ENCODE data around the gene MYOF. TPM values are rescaled to one million over a fixed set of nuclear protein-coding genes. Genes with fewer than 3 reads are reported as not detected.
A peak's percentile ranks its signal among the peaks of the same experiment; 100 is the strongest.

MYOF gene
- total and polyA plus RNA-seq, 10 of the 15 experiments (the other 5 are each of a cell fraction or from before 2014, with no cell fraction given), result 0.02 to 0.59 (median 0.17) TPM

DNA sequence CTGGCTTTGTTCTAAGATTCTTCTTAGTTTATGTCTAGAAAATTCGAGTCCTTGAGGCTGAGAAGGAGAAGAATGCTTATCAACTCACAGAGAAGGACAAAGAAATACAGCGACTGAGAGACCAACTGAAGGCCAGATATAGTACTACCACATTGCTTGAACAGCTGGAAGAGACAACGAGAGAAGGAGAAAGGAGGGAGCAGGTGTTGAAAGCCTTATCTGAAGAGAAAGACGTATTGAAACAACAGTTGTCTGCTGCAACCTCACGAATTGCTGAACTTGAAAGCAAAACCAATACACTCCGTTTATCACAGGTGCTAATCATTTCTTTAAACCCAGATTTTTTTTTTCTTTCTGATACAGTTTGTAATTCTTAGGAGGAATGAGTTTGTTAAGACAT lies 20.9 kb upstream of the MYOF start:
- ATAC-seq (peak; percentile 86), DNase-seq (ENCODE audit: low read depth, low spot score) (peak; percentile 33), FAIRE-seq (peak; percentile 91)
- Histone ChIP-seq H3K4me1 (ENCODE audit: control insufficient read depth, insufficient read depth, low read length) (peaks cover 3% of the 10 kb centered on the region; the same call in 1 of the 2 replicates), H3K79me2 (ENCODE audit: control insufficient read depth, insufficient read depth, low read length) (peaks cover 36% of the 10 kb centered on the region), H3K9me3 (replicated peaks; ENCODE audit: control insufficient read depth, insufficient read depth, low read length) (no peaks in the 10 kb centered on the region), H3K27ac (ENCODE audit: control insufficient read depth, insufficient read depth) (peak overlapping the region; percentile 75), H3K9ac (ENCODE audit: control insufficient read depth, insufficient read depth, low read length) (peak overlapping the region; percentile 52), H2AFZ (ENCODE audit: control insufficient read depth, low read depth, low read length) (peak overlapping the region; percentile 83), H3K4me2 (ENCODE audit: control insufficient read depth, insufficient read depth) (peak overlapping the region; percentile 87), H4K20me1 (ENCODE audit: control insufficient read depth, insufficient read depth) (no peaks in the 10 kb centered on the region), H3K4me3 (peak overlapping the region; percentile 19), H3K36me3 (ENCODE audit: control insufficient read depth in 2 of 2, insufficient read depth in 2 of 2, low read length in 1 of 2) (no peaks in the 10 kb centered on the region; a peak in 2 of 4 replicates), H3K27me3 (replicated peaks in 1 of 2; ENCODE audit: control insufficient read depth in 2 of 2, insufficient read depth in 2 of 2, low read length in 1 of 2) (no peaks in the 10 kb centered on the region)
- ChIA-PET SMC1A (ENCODE audit: uncharacterized antibody, unreplicated experiment) (interaction anchor here (0.7 to 3.8 kb wide), 8 partner anchors 9 to 1289 kb away, joined by 3 to 30 read pairs (median 4); partner anchors contain the start of genes FRA10AC1 and MYOF), CTCF (interaction anchor here (1.1 to 16.1 kb wide), 6 partner anchors 9 to 131 kb away, joined by 3 to 232 read pairs (median 17); partner anchors contain the start of gene MYOF), RAD21 (ENCODE audit: unreplicated experiment) (interaction anchor here (2.1 to 2.5 kb wide), 3 partner anchors 10 to 125 kb away, joined by 7 to 12 read pairs (median 8); partner anchors contain the start of gene MYOF), POLR2A (no interaction called here)
- WGBS (ENCODE audit: insufficient coverage, insufficient replicate concordance, low lambda C conversion rate, missing lambda C conversion rate), result 27% methylated on average over 6 of the region's 6 CpGs
- in situ Hi-C loops (cut with MboI) (no loop called here), intact Hi-C loops (cut with micrococcal nuclease; ENCODE audit: unreplicated experiment) (loop anchor here (10.0 kb wide), 1 partner anchor 428 kb away; the partner anchor contains the start of gene CYP26A1)
- TF ChIP-seq SMAD5 (IDR thresholded peaks at IDR 0.05; ENCODE audit: low read depth) (no peak), TCF3 (IDR thresholded peaks at IDR 0.05; ENCODE audit: borderline replicate concordance, insufficient read depth, low read depth, low read length) (peak; percentile 83), TCF12 (IDR thresholded peaks at IDR 0.05; ENCODE audit: low read depth, low read length) (peak; percentile 69), KLF5 (IDR thresholded peaks at IDR 0.05; ENCODE audit: partially characterized antibody) (no peak), POLR2A (IDR thresholded peaks at IDR 0.05; ENCODE audit: low read depth, low read length) (no peak), ATF7 (IDR thresholded peaks at IDR 0.05; ENCODE audit: low read depth) (peak; percentile 16; the same call in 1 of the 2 replicates), NFIC (IDR thresholded peaks at IDR 0.05; ENCODE audit: low read depth, low read length) (no peak)
- TF ChIP-seq, protein P1, sequence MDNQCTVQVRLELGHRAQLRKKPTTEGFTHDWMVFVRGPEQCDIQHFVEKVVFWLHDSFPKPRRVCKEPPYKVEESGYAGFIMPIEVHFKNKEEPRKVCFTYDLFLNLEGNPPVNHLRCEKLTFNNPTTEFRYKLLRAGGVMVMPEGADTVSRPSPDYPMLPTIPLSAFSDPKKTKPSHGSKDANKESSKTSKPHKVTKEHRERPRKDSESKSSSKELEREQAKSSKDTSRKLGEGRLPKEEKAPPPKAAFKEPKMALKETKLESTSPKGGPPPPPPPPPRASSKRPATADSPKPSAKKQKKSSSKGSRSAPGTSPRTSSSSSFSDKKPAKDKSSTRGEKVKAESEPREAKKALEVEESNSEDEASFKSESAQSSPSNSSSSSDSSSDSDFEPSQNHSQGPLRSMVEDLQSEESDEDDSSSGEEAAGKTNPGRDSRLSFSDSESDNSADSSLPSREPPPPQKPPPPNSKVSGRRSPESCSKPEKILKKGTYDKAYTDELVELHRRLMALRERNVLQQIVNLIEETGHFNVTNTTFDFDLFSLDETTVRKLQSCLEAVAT (IDR thresholded peaks at IDR 0.05), result 0 out of 2 replicates have a peak, but pooled peaks have one; percentile 26
- TF ChIP-seq, protein P2, sequence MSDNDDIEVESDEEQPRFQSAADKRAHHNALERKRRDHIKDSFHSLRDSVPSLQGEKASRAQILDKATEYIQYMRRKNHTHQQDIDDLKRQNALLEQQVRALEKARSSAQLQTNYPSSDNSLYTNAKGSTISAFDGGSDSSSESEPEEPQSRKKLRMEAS (IDR thresholded peaks at IDR 0.05; ENCODE audit: low read depth, low read length), result no peak
- TF ChIP-seq, protein P3, sequence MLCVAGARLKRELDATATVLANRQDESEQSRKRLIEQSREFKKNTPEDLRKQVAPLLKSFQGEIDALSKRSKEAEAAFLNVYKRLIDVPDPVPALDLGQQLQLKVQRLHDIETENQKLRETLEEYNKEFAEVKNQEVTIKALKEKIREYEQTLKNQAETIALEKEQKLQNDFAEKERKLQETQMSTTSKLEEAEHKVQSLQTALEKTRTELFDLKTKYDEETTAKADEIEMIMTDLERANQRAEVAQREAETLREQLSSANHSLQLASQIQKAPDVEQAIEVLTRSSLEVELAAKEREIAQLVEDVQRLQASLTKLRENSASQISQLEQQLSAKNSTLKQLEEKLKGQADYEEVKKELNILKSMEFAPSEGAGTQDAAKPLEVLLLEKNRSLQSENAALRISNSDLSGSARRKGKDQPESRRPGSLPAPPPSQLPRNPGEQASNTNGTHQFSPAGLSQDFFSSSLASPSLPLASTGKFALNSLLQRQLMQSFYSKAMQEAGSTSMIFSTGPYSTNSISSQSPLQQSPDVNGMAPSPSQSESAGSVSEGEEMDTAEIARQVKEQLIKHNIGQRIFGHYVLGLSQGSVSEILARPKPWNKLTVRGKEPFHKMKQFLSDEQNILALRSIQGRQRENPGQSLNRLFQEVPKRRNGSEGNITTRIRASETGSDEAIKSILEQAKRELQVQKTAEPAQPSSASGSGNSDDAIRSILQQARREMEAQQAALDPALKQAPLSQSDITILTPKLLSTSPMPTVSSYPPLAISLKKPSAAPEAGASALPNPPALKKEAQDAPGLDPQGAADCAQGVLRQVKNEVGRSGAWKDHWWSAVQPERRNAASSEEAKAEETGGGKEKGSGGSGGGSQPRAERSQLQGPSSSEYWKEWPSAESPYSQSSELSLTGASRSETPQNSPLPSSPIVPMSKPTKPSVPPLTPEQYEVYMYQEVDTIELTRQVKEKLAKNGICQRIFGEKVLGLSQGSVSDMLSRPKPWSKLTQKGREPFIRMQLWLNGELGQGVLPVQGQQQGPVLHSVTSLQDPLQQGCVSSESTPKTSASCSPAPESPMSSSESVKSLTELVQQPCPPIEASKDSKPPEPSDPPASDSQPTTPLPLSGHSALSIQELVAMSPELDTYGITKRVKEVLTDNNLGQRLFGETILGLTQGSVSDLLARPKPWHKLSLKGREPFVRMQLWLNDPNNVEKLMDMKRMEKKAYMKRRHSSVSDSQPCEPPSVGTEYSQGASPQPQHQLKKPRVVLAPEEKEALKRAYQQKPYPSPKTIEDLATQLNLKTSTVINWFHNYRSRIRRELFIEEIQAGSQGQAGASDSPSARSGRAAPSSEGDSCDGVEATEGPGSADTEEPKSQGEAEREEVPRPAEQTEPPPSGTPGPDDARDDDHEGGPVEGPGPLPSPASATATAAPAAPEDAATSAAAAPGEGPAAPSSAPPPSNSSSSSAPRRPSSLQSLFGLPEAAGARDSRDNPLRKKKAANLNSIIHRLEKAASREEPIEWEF (IDR thresholded peaks at IDR 0.05; ENCODE audit: insufficient replicate concordance, low read depth, low read length), result peak; percentile 24
- TF ChIP-seq, protein P4, sequence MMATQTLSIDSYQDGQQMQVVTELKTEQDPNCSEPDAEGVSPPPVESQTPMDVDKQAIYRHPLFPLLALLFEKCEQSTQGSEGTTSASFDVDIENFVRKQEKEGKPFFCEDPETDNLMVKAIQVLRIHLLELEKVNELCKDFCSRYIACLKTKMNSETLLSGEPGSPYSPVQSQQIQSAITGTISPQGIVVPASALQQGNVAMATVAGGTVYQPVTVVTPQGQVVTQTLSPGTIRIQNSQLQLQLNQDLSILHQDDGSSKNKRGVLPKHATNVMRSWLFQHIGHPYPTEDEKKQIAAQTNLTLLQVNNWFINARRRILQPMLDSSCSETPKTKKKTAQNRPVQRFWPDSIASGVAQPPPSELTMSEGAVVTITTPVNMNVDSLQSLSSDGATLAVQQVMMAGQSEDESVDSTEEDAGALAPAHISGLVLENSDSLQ (IDR thresholded peaks at IDR 0.05), result 0 out of 2 replicates have a peak, but pooled peaks have one; percentile 6
- no TSS peak for BruUV-seq (replicated peaks)

Measured in GM12878 (cell line).